H9 (cell line): ENCODE results near the gene MAP7. TPM values are rescaled to one million over a fixed set of nuclear protein-coding genes. Genes with fewer than 3 reads are reported as not detected.

Experiments used
- DNase-seq: peaks from one replicate; pipeline ENCODE4 v3.0.0-alpha.2; 2017
- H2AFZ ChIP-seq: one replicate; pipeline ENCODE4 v1.6.1; 2013; ENCODE audit warnings: mild to moderate bottlenecking, low read length, control low read depth, moderate library complexity
- H2AK5ac ChIP-seq: 2 replicates; pipeline ENCODE4 v1.6.1; 2013; ENCODE audit warnings: low read length, control low read depth, mixed read lengths; ENCODE audit not compliant: insufficient read length
- H2BK120ac ChIP-seq: one replicate; pipeline ENCODE4 v1.6.1; 2013; ENCODE audit warnings: low read depth, mild to moderate bottlenecking, low read length, control low read depth, inconsistent platforms; ENCODE audit not compliant: poor library complexity, severe bottlenecking
- H2BK12ac ChIP-seq: 2 replicates; pipeline ENCODE4 v1.6.1; 2013; ENCODE audit warnings: low read length, control low read depth, mixed read lengths, low read depth; ENCODE audit not compliant: insufficient read length
- H2BK15ac ChIP-seq: 2 replicates; pipeline ENCODE4 v1.6.1; 2013; ENCODE audit warnings: low read depth, low read length, control low read depth
- H2BK20ac ChIP-seq: one replicate; pipeline ENCODE4 v1.6.1; 2013; ENCODE audit warnings: low read depth, mild to moderate bottlenecking, low read length, control low read depth, inconsistent platforms; ENCODE audit not compliant: poor library complexity, severe bottlenecking
- H2BK5ac ChIP-seq: 2 replicates; pipeline ENCODE4 v1.6.1; 2013; ENCODE audit warnings: low read length, control low read depth, mixed read lengths; ENCODE audit not compliant: insufficient read length
- H3K14ac ChIP-seq: 2 replicates; pipeline ENCODE4 v1.6.1; 2013; ENCODE audit warnings: low read length, control low read depth; ENCODE audit not compliant: insufficient read depth
- H3K18ac ChIP-seq: 2 replicates; pipeline ENCODE4 v1.6.1; 2013; ENCODE audit warnings: low read depth, mild to moderate bottlenecking, mixed read lengths, low read length, control low read depth; ENCODE audit not compliant: insufficient read length
- H3K23ac ChIP-seq: 2 replicates; pipeline ENCODE4 v1.6.1; 2013; ENCODE audit warnings: low read length, control low read depth, mixed read lengths, low read depth; ENCODE audit not compliant: insufficient read length
- H3K23me2 ChIP-seq: 2 replicates; pipeline ENCODE4 v1.6.1; 2013; ENCODE audit warnings: low read depth, mild to moderate bottlenecking, mixed read lengths, low read length, control low read depth; ENCODE audit not compliant: insufficient read length, poor library complexity, severe bottlenecking
- H3K27ac ChIP-seq: 2 replicates; pipeline ENCODE4 v1.5.1; 2013; ENCODE audit warnings: low read length, control low read depth, mixed read lengths, low read depth; ENCODE audit not compliant: insufficient read length
- H3K27me3 ChIP-seq: 2 replicates; pipeline ENCODE4 v1.6.1; 2013; ENCODE audit warnings: low read length, control low read depth, inconsistent platforms; ENCODE audit not compliant: insufficient read depth
- H3K4ac ChIP-seq: 2 replicates; pipeline ENCODE4 v1.6.1; 2013; ENCODE audit warnings: low read depth, mild to moderate bottlenecking, control low read depth, inconsistent platforms, low read length, moderate library complexity
- H3K4me1 ChIP-seq: 2 replicates; pipeline ENCODE4 v1.6.1; 2013; ENCODE audit warnings: low read length, control low read depth, inconsistent platforms; ENCODE audit not compliant: insufficient read depth
- H3K4me2 ChIP-seq: 2 replicates; pipeline ENCODE4 v1.6.1; 2013; ENCODE audit warnings: low read length, control low read depth, mixed read lengths; ENCODE audit not compliant: insufficient read length, insufficient read depth
- H3K56ac ChIP-seq: 2 replicates; pipeline ENCODE4 v1.6.1; 2013; ENCODE audit warnings: low read depth, mild to moderate bottlenecking, mixed read lengths, low read length, control low read depth; ENCODE audit not compliant: insufficient read length
- H3K79me1 ChIP-seq: 2 replicates; pipeline ENCODE4 v1.6.1; 2013; ENCODE audit warnings: low read depth, mild to moderate bottlenecking, moderate library complexity, low read length, control low read depth, inconsistent platforms; ENCODE audit not compliant: insufficient read depth, poor library complexity, severe bottlenecking
- H3K79me2 ChIP-seq: 2 replicates; pipeline ENCODE4 v1.6.1; 2013; ENCODE audit warnings: low read length, control low read depth, inconsistent platforms; ENCODE audit not compliant: insufficient read depth
- H3K9ac ChIP-seq: 2 replicates; pipeline ENCODE4 v1.6.1; 2013; ENCODE audit warnings: low read length, control low read depth, mixed read lengths; ENCODE audit not compliant: insufficient read length; ENCODE audit errors: extremely low read depth
- H3K9me3 ChIP-seq: one replicate; pipeline ENCODE4 v1.6.1; 2013; ENCODE audit warnings: low read depth, low read length, inconsistent platforms; ENCODE audit not compliant: control insufficient read depth
- H3T11ph ChIP-seq: one replicate; pipeline ENCODE4 v1.6.1; 2013; ENCODE audit warnings: mild to moderate bottlenecking, low read length, control low read depth, inconsistent platforms
- H4K20me1 ChIP-seq: one replicate; pipeline ENCODE4 v1.6.1; 2013; ENCODE audit not compliant: control insufficient read depth, insufficient read length, insufficient read depth
- H4K5ac ChIP-seq: 2 replicates; pipeline ENCODE4 v1.6.1; 2013; ENCODE audit warnings: low read depth, mild to moderate bottlenecking, mixed read lengths, low read length, control low read depth; ENCODE audit not compliant: insufficient read length
- H4K8ac ChIP-seq: replicated peaks from 2 replicates; pipeline ENCODE4 v1.6.1; 2013; ENCODE audit warnings: low read length, control low read depth, mixed read lengths, low read depth; ENCODE audit not compliant: insufficient read length
- H4K91ac ChIP-seq: 2 replicates; pipeline ENCODE4 v1.6.1; 2013; ENCODE audit warnings: low read depth, mild to moderate bottlenecking, moderate library complexity, mixed read lengths, low read length, control low read depth; ENCODE audit not compliant: insufficient read length
- H3K27ac Mint-ChIP-seq, 3 experiments: 2 replicates in 2 of 3; 3 replicates in 1 of 3; pipeline ENCODE4 v1.8.0; 2020 to 2021; ENCODE audit warnings: mixed read lengths in 3 of 3, mild to moderate bottlenecking in 1 of 3, moderate library complexity in 1 of 3
- H3K27me3 Mint-ChIP-seq: 2 replicates; pipeline ENCODE4 v1.8.0; 2021; ENCODE audit warnings: low read depth, mild to moderate bottlenecking, moderate library complexity, mixed read lengths
- H3K36me3 Mint-ChIP-seq, 3 experiments: 2 replicates in 2 of 3; 3 replicates in 1 of 3; pipeline ENCODE4 v1.8.0; 2020 to 2021; ENCODE audit warnings: low read depth in 3 of 3, mixed read lengths in 3 of 3; ENCODE audit not compliant: insufficient read depth in 1 of 3
- H3K4me1 Mint-ChIP-seq, 2 experiments: 2 replicates each; pipeline ENCODE4 v1.8.0; 2020; ENCODE audit warnings: mixed read lengths in 2 of 2
- H3K4me3 Mint-ChIP-seq, 2 experiments: 2 replicates in 1 of 2; 3 replicates in 1 of 2; pipeline ENCODE4 v1.8.0; 2020 to 2021; ENCODE audit warnings: mild to moderate bottlenecking in 2 of 2, mixed read lengths in 2 of 2, moderate library complexity in 1 of 2
- H3K9me3 Mint-ChIP-seq, 2 experiments: 2 replicates in 1 of 2; 3 replicates in 1 of 2; pipeline ENCODE4 v1.8.0; 2020; ENCODE audit warnings: mild to moderate bottlenecking in 2 of 2, mixed read lengths in 2 of 2, moderate library complexity in 1 of 2
- WGBS: extraction: QIAGEN DNeasy Blood & Tissue Kit; methylation state at CpG from one replicate; pipeline ENCODE4 v1.1.7; 2013; ENCODE audit warnings: missing lambda C conversion rate, low lambda C conversion rate, mixed read lengths; ENCODE audit not compliant: insufficient read length; ENCODE audit errors: extremely low coverage; 5-methylcytosine and 5-hydroxymethylcytosine counted together
- total RNA-seq: library from RNA; stranded (reverse); gene quantifications from 2 replicates; pipeline ENCODE4 v1.2.1, GENCODE V29; 2021
- TF ChIP-seq, protein P1 (sequence below): fragments of 200-600 bp; sonication (generic); conservative IDR thresholded peaks from 3 replicates; pipeline ENCODE4 v1.8.0; 2021; ENCODE audit warnings: antibody characterized with exemption, mild to moderate bottlenecking

The MAP7 gene
- total RNA-seq, 1 experiment from 2014 or later, result 51.1 TPM

DNA sequence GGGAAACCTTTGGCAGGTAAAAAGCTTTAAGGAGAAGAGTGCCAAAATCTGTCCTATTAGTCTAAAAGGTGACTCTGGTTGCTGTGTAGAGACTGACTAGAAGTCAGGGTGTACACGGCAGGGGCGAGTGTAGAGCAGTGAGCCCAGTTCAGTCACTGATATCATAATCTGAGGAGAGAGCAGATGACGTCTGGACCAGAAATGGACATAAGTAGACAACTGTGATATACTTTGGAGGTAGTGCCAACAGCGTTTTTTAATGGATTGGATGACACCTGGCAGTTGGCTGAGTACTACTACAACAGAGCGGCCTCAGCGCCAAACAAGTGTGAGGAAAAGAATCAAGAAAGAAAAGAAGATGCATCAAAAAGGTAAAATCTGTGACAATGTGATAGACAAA lies 76.0 kb downstream of the MAP7 start:
- Histone ChIP-seq H3K23me2 (no peaks in the 10 kb centered on the region), H4K20me1 (no peaks in the 10 kb centered on the region), H2BK5ac (no peak overlapping the region), H4K8ac (no peak overlapping the region), H3K23ac (no peak overlapping the region), H2BK15ac (no peak overlapping the region), H3K27me3 (no peaks in the 10 kb centered on the region), H2AFZ (no peak overlapping the region), H3K4me1 (peaks cover 6% of the 10 kb centered on the region; the same call in 1 of the 2 replicates), H3K79me2 (no peaks in the 10 kb centered on the region; the same call in 1 of the 2 replicates), H3K27ac (no peak overlapping the region), H3T11ph (no peak overlapping the region), H2BK12ac (no peak overlapping the region), H3K18ac (no peak overlapping the region), H4K5ac (no peak overlapping the region), H3K9ac (no peak overlapping the region), H4K91ac (no peak overlapping the region), H2BK20ac (no peak overlapping the region), H3K4ac (no peak overlapping the region), H2AK5ac (no peak overlapping the region), H3K14ac (no peak overlapping the region), H3K9me3 (no peaks in the 10 kb centered on the region), H3K79me1 (peaks cover 2% of the 10 kb centered on the region), H2BK120ac (no peak overlapping the region), H3K56ac (no peak overlapping the region), H3K4me2 (no peak overlapping the region)
- Mint-ChIP-seq H3K4me3 (no peak overlapping the region), H3K36me3 (peaks cover 0 to 9% (median 5%) of the 10 kb centered on the region in 3 experiments; a peak in 5 of 7 replicates), H3K27ac (no peak overlapping the region), H3K27me3 (no peaks in the 10 kb centered on the region), H3K4me1 (peaks cover 29 to 38% of the 10 kb centered on the region in 2 experiments), H3K9me3 (peaks cover 3 to 6% of the 10 kb centered on the region in 2 experiments; a peak in 4 of 5 replicates)
- DNase-seq, result no peak
- WGBS, result no CpG with 5 or more reads among the region's 6 CpGs
- TF ChIP-seq, protein P1, sequence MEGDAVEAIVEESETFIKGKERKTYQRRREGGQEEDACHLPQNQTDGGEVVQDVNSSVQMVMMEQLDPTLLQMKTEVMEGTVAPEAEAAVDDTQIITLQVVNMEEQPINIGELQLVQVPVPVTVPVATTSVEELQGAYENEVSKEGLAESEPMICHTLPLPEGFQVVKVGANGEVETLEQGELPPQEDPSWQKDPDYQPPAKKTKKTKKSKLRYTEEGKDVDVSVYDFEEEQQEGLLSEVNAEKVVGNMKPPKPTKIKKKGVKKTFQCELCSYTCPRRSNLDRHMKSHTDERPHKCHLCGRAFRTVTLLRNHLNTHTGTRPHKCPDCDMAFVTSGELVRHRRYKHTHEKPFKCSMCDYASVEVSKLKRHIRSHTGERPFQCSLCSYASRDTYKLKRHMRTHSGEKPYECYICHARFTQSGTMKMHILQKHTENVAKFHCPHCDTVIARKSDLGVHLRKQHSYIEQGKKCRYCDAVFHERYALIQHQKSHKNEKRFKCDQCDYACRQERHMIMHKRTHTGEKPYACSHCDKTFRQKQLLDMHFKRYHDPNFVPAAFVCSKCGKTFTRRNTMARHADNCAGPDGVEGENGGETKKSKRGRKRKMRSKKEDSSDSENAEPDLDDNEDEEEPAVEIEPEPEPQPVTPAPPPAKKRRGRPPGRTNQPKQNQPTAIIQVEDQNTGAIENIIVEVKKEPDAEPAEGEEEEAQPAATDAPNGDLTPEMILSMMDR, result no peak
